ENCODE data around the gene IGSF11.

IGSF11 gene

GRCh38 chr3:118946449-118946848, 88.2 kb downstream of the IGSF11 start:
- no peak for DNase-seq

GRCh38 chr3:118945834-118946233, 88.8 kb downstream of the IGSF11 start:
- DNase-seq, result no peak

GRCh38 chr3:118943597-118943996, 91.0 kb downstream of the IGSF11 start:
- no peak for DNase-seq

GRCh38 chr3:118942671-118943070, 92.0 kb downstream of the IGSF11 start:
- DNase-seq, result no peak

GRCh38 chr3:118942195-118942594, 92.5 kb downstream of the IGSF11 start:
- DNase-seq, result no peak

- DNase-seq, result no peak
Measured at GRCh38 chr3:118941236-118941635, 93.4 kb downstream of the IGSF11 start.

- DNase-seq, result no peak
Measured at GRCh38 chr3:118938183-118938961, 96.3 kb downstream of the IGSF11 start.

GRCh38 chr3:118936811-118937210, 97.8 kb downstream of the IGSF11 start:
- DNase-seq, result no peak

GRCh38 chr3:118932822-118933558, 101.7 kb downstream of the IGSF11 start:
- DNase-seq, result no peak

- no peak for DNase-seq
Measured at GRCh38 chr3:118931996-118932395, 102.7 kb downstream of the IGSF11 start.

- DNase-seq, result no peak
Measured at GRCh38 chr3:118927449-118927848, 107.2 kb downstream of the IGSF11 start.

GRCh38 chr3:118912188-118912587, 122.5 kb downstream of the IGSF11 start:
- DNase-seq, result no peak

- DNase-seq, result no peak
Measured at GRCh38 chr3:118910332-118910731, 124.3 kb downstream of the IGSF11 start.

- no peak for DNase-seq
Measured at GRCh38 chr3:118909763-118910162, 124.9 kb downstream of the IGSF11 start.

GRCh38 chr3:118907909-118908308, 126.7 kb downstream of the IGSF11 start:
- no peak for DNase-seq

- DNase-seq, result no peak
Measured at GRCh38 chr3:118900737-118901525, 133.7 kb downstream of the IGSF11 start.

- DNase-seq, result no peak
Measured at GRCh38 chr3:118890206-118890605, 144.4 kb downstream of the IGSF11 start.

GRCh38 chr3:118889691-118890090, 145.0 kb downstream of the IGSF11 start:
- DNase-seq, result no peak

GRCh38 chr3:118886708-118887107, 147.9 kb downstream of the IGSF11 start:
- DNase-seq, result no peak

- peak; percentile 41 for DNase-seq
Measured at GRCh38 chr3:118884748-118885206, 149.9 kb downstream of the IGSF11 start.

- peak; percentile 48 for DNase-seq
Measured at GRCh38 chr3:118882353-118882947, 152.2 kb downstream of the IGSF11 start.

GRCh38 chr3:118868051-118868450, 166.6 kb downstream of the IGSF11 start:
- no peak for DNase-seq

- no peak for DNase-seq
Measured at GRCh38 chr3:118863731-118864322, 170.8 kb downstream of the IGSF11 start.

Measured in NCI-H1092 (cell line).